ENCODE data around the gene SCP2D1. TPM values are rescaled to one million over a fixed set of nuclear protein-coding genes. Genes with fewer than 3 reads are reported as not detected.

The SCP2D1 gene
- total RNA-seq, 1 donor: not detected

GRCh38 chr20:18857640-18858039, 44.1 kb downstream of the SCP2D1 start:
- no peak overlapping the region for H3K4me3 ChIP-seq (ENCODE audit: low read depth, low read length)
- TF ChIP-seq CTCF (IDR thresholded peaks at IDR 0.05; ENCODE audit: insufficient read depth, low read length): no peak
- DNase-seq (ENCODE audit: low read depth): peak; percentile 33

DNA sequence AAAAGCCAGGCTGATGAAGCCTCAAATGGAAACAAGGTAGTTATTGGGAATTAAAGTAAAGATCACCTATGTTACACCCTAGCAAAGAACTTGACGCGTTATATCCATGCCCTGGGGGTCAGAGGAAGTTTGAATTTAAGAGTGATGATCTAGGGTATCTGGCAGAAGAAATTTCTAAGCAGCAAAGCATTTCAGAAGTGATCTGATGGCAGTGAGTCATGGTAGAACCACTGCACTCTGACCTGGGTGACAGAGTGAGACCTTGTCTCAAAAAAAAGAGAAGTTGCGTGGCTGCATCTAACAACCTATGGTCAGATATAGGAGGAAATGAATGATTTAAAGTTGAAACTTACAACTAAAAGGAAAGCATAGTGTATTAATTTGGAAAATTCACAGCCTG, 45.2 kb downstream of the SCP2D1 start:
- no peak for TF ChIP-seq CTCF (IDR thresholded peaks at IDR 0.05; ENCODE audit: insufficient read depth, low read length)
- no peak for DNase-seq (ENCODE audit: low read depth)
- no peak overlapping the region for H3K4me3 ChIP-seq (ENCODE audit: low read depth, low read length)

Other genes starting within 250 kb of the SCP2D1 start
- 80.2 and 95.8 TPM in 2 replicates for gene SMIM26, start 246.4 kb upstream of the SCP2D1 start, total RNA-seq (ENCODE audit: low replicate concordance)
- gene DTD1, start 225.7 kb upstream of the SCP2D1 start, total RNA-seq (ENCODE audit: low replicate concordance): 66.1 and 69.8 TPM in 2 replicates